Neuronal stem cell (in vitro differentiated cells): ENCODE measurements around the gene JMJD4.

ENCODE experiments used
- DNase-seq: peaks from one replicate; pipeline ENCODE4 v3.0.0-alpha.2; 2013; ENCODE audit warnings: low spot score
- H2AFZ ChIP-seq: one replicate; pipeline ENCODE4 v1.6.1; 2013; ENCODE audit warnings: mild to moderate bottlenecking, low read length, inconsistent platforms
- H2AK5ac ChIP-seq: 2 replicates; pipeline ENCODE4 v1.6.1; 2013; ENCODE audit warnings: low read depth, mild to moderate bottlenecking, inconsistent platforms, low read length, moderate library complexity, mixed read lengths
- H2BK120ac ChIP-seq: 2 replicates; pipeline ENCODE4 v1.6.1; 2013; ENCODE audit warnings: low read depth, mild to moderate bottlenecking, inconsistent platforms, low read length, moderate library complexity, mixed read lengths
- H2BK12ac ChIP-seq: one replicate; pipeline ENCODE4 v1.6.1; 2013; ENCODE audit warnings: low read length, inconsistent platforms
- H2BK15ac ChIP-seq: 2 replicates; pipeline ENCODE4 v1.6.1; 2013; ENCODE audit warnings: mild to moderate bottlenecking, low read length, inconsistent platforms, mixed read lengths
- H2BK5ac ChIP-seq: one replicate; pipeline ENCODE4 v1.6.1; 2013; ENCODE audit warnings: inconsistent platforms, mild to moderate bottlenecking, low read length, moderate library complexity
- H3K14ac ChIP-seq: one replicate; pipeline ENCODE4 v1.6.1; 2013; ENCODE audit warnings: low read length, inconsistent platforms
- H3K18ac ChIP-seq: 2 replicates; pipeline ENCODE4 v1.6.1; 2013; ENCODE audit warnings: low read length, inconsistent platforms
- H3K23ac ChIP-seq: 2 replicates; pipeline ENCODE4 v1.6.1; 2013; ENCODE audit warnings: low read depth, mild to moderate bottlenecking, mixed read lengths, low read length, inconsistent platforms; ENCODE audit not compliant: poor library complexity
- H3K27ac ChIP-seq: replicated peaks from 3 replicates; pipeline ENCODE4 v1.5.1; 2013; ENCODE audit warnings: low read length, inconsistent platforms
- H3K27me3 ChIP-seq, 3 experiments: 2 replicates each; pipeline ENCODE4 v1.6.1; 2013; ENCODE audit warnings: low read length in 3 of 3, mild to moderate bottlenecking in 2 of 3, inconsistent platforms in 1 of 3, low read depth in 1 of 3, mixed read lengths in 1 of 3, moderate library complexity in 1 of 3; ENCODE audit not compliant: control insufficient read depth in 3 of 3, insufficient read depth in 3 of 3
- H3K36me3 ChIP-seq, 2 donors: replicated peaks in 1 of 2; 2 replicates each; pipeline ENCODE4 v1.6.1; 2013; ENCODE audit warnings: low read length in 2 of 2; ENCODE audit not compliant: control insufficient read depth in 2 of 2, insufficient read depth in 2 of 2
- H3K4ac ChIP-seq: 2 replicates; pipeline ENCODE4 v1.6.1; 2013; ENCODE audit warnings: inconsistent platforms, mild to moderate bottlenecking, low read length, moderate library complexity
- H3K4me1 ChIP-seq, 2 donors: 1 replicate in 1 of 2; 2 replicates in 1 of 2; pipeline ENCODE4 v1.6.1; 2013; ENCODE audit warnings: low read length in 2 of 2, low read depth in 1 of 2; ENCODE audit not compliant: control insufficient read depth in 2 of 2, insufficient read depth in 1 of 2
- H3K4me2 ChIP-seq: one replicate; pipeline ENCODE4 v1.6.1; 2013; ENCODE audit warnings: mild to moderate bottlenecking, low read length, inconsistent platforms; ENCODE audit not compliant: insufficient read depth, poor library complexity, severe bottlenecking
- H3K4me3 ChIP-seq, 2 donors: 2 replicates each; pipeline ENCODE4 v1.5.1; 2013; ENCODE audit warnings: low read length in 2 of 2, mild to moderate bottlenecking in 2 of 2, inconsistent platforms in 1 of 2, moderate library complexity in 1 of 2
- H3K79me1 ChIP-seq: one replicate; pipeline ENCODE4 v1.6.1; 2013; ENCODE audit warnings: low read depth, mild to moderate bottlenecking, inconsistent platforms, low read length, moderate library complexity
- H3K9ac ChIP-seq: one replicate; pipeline ENCODE4 v1.6.1; 2013; ENCODE audit warnings: mild to moderate bottlenecking, low read depth, low read length, inconsistent platforms; ENCODE audit not compliant: poor library complexity
- H3K9me3 ChIP-seq, 2 donors: replicated peaks in 1 of 2; 2 replicates each; pipeline versions ENCODE3 to v1.6.1; 2013; ENCODE audit warnings: low read length in 2 of 2, mild to moderate bottlenecking in 2 of 2, inconsistent platforms in 1 of 2, low read depth in 1 of 2, mixed read lengths in 1 of 2, moderate library complexity in 1 of 2; ENCODE audit not compliant: control insufficient read depth in 2 of 2, insufficient read depth in 1 of 2
- H4K8ac ChIP-seq: one replicate; pipeline ENCODE4 v1.6.1; 2013; ENCODE audit warnings: low read depth, mild to moderate bottlenecking, inconsistent platforms, low read length, moderate library complexity
- H4K91ac ChIP-seq: one replicate; pipeline ENCODE4 v1.6.1; 2013; ENCODE audit warnings: low read length, low read depth, mild to moderate bottlenecking, inconsistent platforms; ENCODE audit not compliant: poor library complexity
- WGBS, 2 donors: extraction: QIAGEN DNeasy Blood & Tissue Kit; methylation state at CpG; one replicate each; pipeline ENCODE4 v1.1.7; 2013; ENCODE audit warnings: missing lambda C conversion rate in 2 of 2, mixed read lengths in 1 of 2; ENCODE audit not compliant: insufficient read length in 2 of 2, insufficient replicate concordance in 1 of 2; ENCODE audit errors: extremely low coverage in 2 of 2; 5-methylcytosine and 5-hydroxymethylcytosine counted together

The JMJD4 gene

GRCh38 chr1:227734546-227734855, 601 bp downstream of the JMJD4 start:
- H3K27me3 ChIP-seq = no peaks in the 10 kb centered on the region
- peaks cover 27 to 45% of the 10 kb centered on the region in 2 donors for H3K36me3 ChIP-seq
- H2BK15ac ChIP-seq = no peak overlapping the region

GRCh38 chr1:227733751-227734545, 1.2 kb downstream of the JMJD4 start:
- no peak overlapping the region for H2BK12ac ChIP-seq
- H4K91ac ChIP-seq = no peak overlapping the region
- H2AFZ ChIP-seq = no peak overlapping the region
- H3K4me1 ChIP-seq = peaks cover 13 to 16% of the 10 kb centered on the region in 2 donors
- no peak for DNase-seq
- peak overlapping the region; percentile 53 for H3K9ac ChIP-seq
- no peak overlapping the region for H3K18ac ChIP-seq
- no peak overlapping the region for H2BK120ac ChIP-seq
- H3K14ac ChIP-seq = no peak overlapping the region
- no peak overlapping the region for H2AK5ac ChIP-seq
- H4K8ac ChIP-seq = no peak overlapping the region
- peak overlapping the region; percentile 97 for H3K4me2 ChIP-seq
- peak overlapping the region; percentile 68 to 97 for H3K4me3 ChIP-seq
- H3K27ac ChIP-seq = no peak overlapping the region
- H3K27me3 ChIP-seq = no peaks in the 10 kb centered on the region
- no peaks in the 10 kb centered on the region for H3K9me3 ChIP-seq
- H2BK5ac ChIP-seq = peak overlapping the region; percentile 89
- H3K79me1 ChIP-seq = peaks cover 31% of the 10 kb centered on the region
- H3K36me3 ChIP-seq = peaks cover 27 to 41% of the 10 kb centered on the region in 2 donors
- H3K4ac ChIP-seq = no peak overlapping the region
- WGBS, 2 donors = no CpG with 5 or more reads among the region's 24 CpGs
- peak overlapping the region; percentile 33 for H3K23ac ChIP-seq
- H2BK15ac ChIP-seq = no peak overlapping the region

More at GRCh38 chr1:227734546-227734855, 601 bp downstream of the JMJD4 start:
- no peak overlapping the region for H3K4ac ChIP-seq
- no peak overlapping the region for H2BK12ac ChIP-seq
- H2BK5ac ChIP-seq = no peak overlapping the region
- H4K91ac ChIP-seq = peak overlapping the region; percentile 64
- no peak overlapping the region for H3K27ac ChIP-seq
- H3K4me2 ChIP-seq = peak overlapping the region; percentile 97
- no peaks in the 10 kb centered on the region for H3K9me3 ChIP-seq
- WGBS, 2 donors = no CpG with 5 or more reads among the region's 10 CpGs
- DNase-seq = no peak
- H3K4me3 ChIP-seq = peak overlapping the region; percentile 68 to 97
- peak overlapping the region; percentile 76 for H2AK5ac ChIP-seq
- no peak overlapping the region for H2BK120ac ChIP-seq
- peaks cover 34% of the 10 kb centered on the region for H3K79me1 ChIP-seq
- peak overlapping the region; percentile 86 for H3K18ac ChIP-seq
- peak overlapping the region; percentile 99 for H2AFZ ChIP-seq
- H3K9ac ChIP-seq = peak overlapping the region; percentile 71
- no peak overlapping the region for H3K14ac ChIP-seq
- H3K4me1 ChIP-seq = peaks cover 9 to 12% of the 10 kb centered on the region in 2 donors
- no peak overlapping the region for H4K8ac ChIP-seq
- H3K23ac ChIP-seq = no peak overlapping the region

GRCh38 chr1:227733309-227733705, 1.8 kb downstream of the JMJD4 start:
- Histone ChIP-seq H3K14ac (no peak overlapping the region), H3K9ac (no peak overlapping the region), H3K9me3 (no peaks in the 10 kb centered on the region), H2AK5ac (peak overlapping the region; percentile 50), H3K79me1 (peaks cover 31% of the 10 kb centered on the region), H2BK15ac (no peak overlapping the region), H2BK5ac (peak overlapping the region; percentile 89), H3K18ac (no peak overlapping the region), H3K4me2 (no peak overlapping the region), H3K4ac (no peak overlapping the region), H4K8ac (no peak overlapping the region), H4K91ac (no peak overlapping the region), H3K23ac (peak overlapping the region; percentile 33), H2BK12ac (no peak overlapping the region), H3K27me3 (peaks cover 0 to 1% (median 0%) of the 10 kb centered on the region in 3 experiments), H3K4me3 (peak overlapping the region in 1 of 2 donors; percentile 68), H3K4me1 (peaks cover 17% of the 10 kb centered on the region in 2 donors), H2BK120ac (no peak overlapping the region), H3K27ac (no peak overlapping the region), H3K36me3 (peaks cover 27 to 36% of the 10 kb centered on the region in 2 donors), H2AFZ (no peak overlapping the region)
- WGBS, 2 donors = no CpG with 5 or more reads among the region's 15 CpGs
- DNase-seq = no peak

GRCh38 chr1:227732586-227733308, 2.4 kb downstream of the JMJD4 start:
- H2BK5ac ChIP-seq = no peak overlapping the region
- no peak for DNase-seq
- no CpG with 5 or more reads among the region's 18 CpGs for WGBS, 2 donors

More at GRCh38 chr1:227732586-227733308, 2.4 kb downstream of the JMJD4 start:
- Histone ChIP-seq H2BK15ac (no peak overlapping the region), H2AFZ (no peak overlapping the region), H2BK12ac (no peak overlapping the region), H3K36me3 (peaks cover 27 to 34% of the 10 kb centered on the region in 2 donors), H3K14ac (no peak overlapping the region), H3K27ac (no peak overlapping the region), H3K9me3 (no peaks in the 10 kb centered on the region), H3K4me1 (peaks cover 17 to 20% of the 10 kb centered on the region in 2 donors), H3K27me3 (peaks cover 0 to 1% (median 0%) of the 10 kb centered on the region in 3 experiments), H2BK120ac (no peak overlapping the region), H4K8ac (no peak overlapping the region), H3K4me3 (peak overlapping the region in 1 of 2 donors; percentile 14), H3K23ac (peak overlapping the region; percentile 33), H3K79me1 (peaks cover 31% of the 10 kb centered on the region), H2AK5ac (no peak overlapping the region), H3K18ac (no peak overlapping the region), H3K9ac (no peak overlapping the region), H4K91ac (no peak overlapping the region), H3K4me2 (no peak overlapping the region), H3K4ac (no peak overlapping the region)
